ENCODE results near the gene PASK. TPM values are rescaled to one million over a fixed set of nuclear protein-coding genes. Genes with fewer than 3 reads are reported as not detected.

PASK gene
- total RNA-seq, 1 donor from 2014 or later, result 10.5 TPM

DNA sequence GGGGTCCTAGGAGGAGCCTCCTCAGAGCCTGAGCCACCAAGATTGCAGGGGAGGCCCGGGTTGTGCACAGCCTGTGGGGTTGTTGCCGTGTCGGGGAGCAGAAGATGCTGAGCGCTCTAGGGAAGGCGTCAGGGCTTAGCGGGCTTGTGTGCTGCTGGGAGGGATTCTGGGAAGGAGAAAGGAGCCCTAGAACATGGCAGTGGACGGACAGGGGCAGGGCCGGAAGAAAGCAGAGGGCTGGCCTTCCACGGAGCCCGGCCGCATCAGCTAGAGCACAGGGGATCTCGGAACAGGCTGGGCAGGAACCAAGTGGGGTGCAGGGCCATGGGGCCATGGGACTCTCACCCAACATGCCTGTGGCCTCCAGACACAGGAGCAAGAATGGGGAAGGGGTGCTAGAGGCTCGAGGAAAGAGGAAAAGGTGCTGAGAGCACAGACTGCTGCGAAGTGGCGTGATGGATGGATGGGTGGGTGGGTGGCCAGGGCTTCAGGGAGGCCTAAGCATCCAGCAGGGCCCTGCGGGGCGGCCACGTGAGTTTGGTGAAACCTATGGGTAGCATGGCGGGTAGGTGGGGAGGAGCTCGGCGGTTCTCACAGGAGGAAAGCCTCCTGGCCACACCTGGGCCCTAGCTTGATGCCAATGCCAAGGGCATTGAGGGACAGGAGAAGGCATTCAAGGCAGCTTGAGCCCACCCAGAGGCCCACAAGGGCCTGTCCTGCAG, 82.9 kb downstream of the PASK start:
- Mint-ChIP-seq H3K9me3 (ENCODE audit: unreplicated experiment) (no peaks in the 10 kb centered on the region), H3K4me3 (ENCODE audit: unreplicated experiment) (no peak overlapping the region), H3K27ac (ENCODE audit: unreplicated experiment) (no peak overlapping the region), H3K27me3 (ENCODE audit: unreplicated experiment) (peaks cover 15% of the 10 kb centered on the region), H3K4me1 (ENCODE audit: unreplicated experiment) (no peaks in the 10 kb centered on the region), H3K36me3 (ENCODE audit: unreplicated experiment) (no peaks in the 10 kb centered on the region)
- no peak for TF ChIP-seq CTCF (IDR thresholded peaks at IDR 0.05)
- peak; percentile 73 for DNase-seq (ENCODE audit: extremely low spot score, unreplicated experiment)

GRCh38 chr2:241065355-241065803, 83.9 kb downstream of the PASK start:
- H3K9me3 Mint-ChIP-seq (ENCODE audit: unreplicated experiment), result no peaks in the 10 kb centered on the region

GRCh38 chr2:241064802-241065354, 84.4 kb downstream of the PASK start:
- peak; percentile 71 for DNase-seq (ENCODE audit: extremely low spot score, unreplicated experiment)
- TF ChIP-seq CTCF (IDR thresholded peaks at IDR 0.05), result no peak
- no peaks in the 10 kb centered on the region for H3K36me3 Mint-ChIP-seq (ENCODE audit: unreplicated experiment)
- no peak overlapping the region for H3K27ac Mint-ChIP-seq (ENCODE audit: unreplicated experiment)
- no peaks in the 10 kb centered on the region for H3K4me1 Mint-ChIP-seq (ENCODE audit: unreplicated experiment)
- no peak overlapping the region for H3K4me3 Mint-ChIP-seq (ENCODE audit: unreplicated experiment)
- H3K9me3 Mint-ChIP-seq (ENCODE audit: unreplicated experiment), result no peaks in the 10 kb centered on the region
- H3K27me3 Mint-ChIP-seq (ENCODE audit: unreplicated experiment), result peaks cover 17% of the 10 kb centered on the region

More at GRCh38 chr2:241065355-241065803, 83.9 kb downstream of the PASK start:
- no peak overlapping the region for H3K4me3 Mint-ChIP-seq (ENCODE audit: unreplicated experiment)
- H3K4me1 Mint-ChIP-seq (ENCODE audit: unreplicated experiment), result no peaks in the 10 kb centered on the region
- peak; percentile 78 for DNase-seq (ENCODE audit: extremely low spot score, unreplicated experiment)
- TF ChIP-seq CTCF (IDR thresholded peaks at IDR 0.05), result no peak
- no peak overlapping the region for H3K27ac Mint-ChIP-seq (ENCODE audit: unreplicated experiment)
- no peaks in the 10 kb centered on the region for H3K36me3 Mint-ChIP-seq (ENCODE audit: unreplicated experiment)
- H3K27me3 Mint-ChIP-seq (ENCODE audit: unreplicated experiment), result peaks cover 17% of the 10 kb centered on the region

GRCh38 chr2:241064008-241064801, 85.1 kb downstream of the PASK start:
- H3K36me3 Mint-ChIP-seq (ENCODE audit: unreplicated experiment), result no peaks in the 10 kb centered on the region
- no peak overlapping the region for H3K27ac Mint-ChIP-seq (ENCODE audit: unreplicated experiment)
- H3K4me3 Mint-ChIP-seq (ENCODE audit: unreplicated experiment), result no peak overlapping the region
- no peak for TF ChIP-seq CTCF (IDR thresholded peaks at IDR 0.05)
- peak; percentile 83 for DNase-seq (ENCODE audit: extremely low spot score, unreplicated experiment)
- no peaks in the 10 kb centered on the region for H3K4me1 Mint-ChIP-seq (ENCODE audit: unreplicated experiment)
- H3K27me3 Mint-ChIP-seq (ENCODE audit: unreplicated experiment), result peaks cover 22% of the 10 kb centered on the region
- H3K9me3 Mint-ChIP-seq (ENCODE audit: unreplicated experiment), result no peaks in the 10 kb centered on the region

- no peak for DNase-seq (ENCODE audit: extremely low spot score, unreplicated experiment)
- no peaks in the 10 kb centered on the region for H3K9me3 Mint-ChIP-seq (ENCODE audit: unreplicated experiment)
- H3K36me3 Mint-ChIP-seq (ENCODE audit: unreplicated experiment), result no peaks in the 10 kb centered on the region
- H3K4me1 Mint-ChIP-seq (ENCODE audit: unreplicated experiment), result no peaks in the 10 kb centered on the region
- no peak for TF ChIP-seq CTCF (IDR thresholded peaks at IDR 0.05)
- H3K27me3 Mint-ChIP-seq (ENCODE audit: unreplicated experiment), result peaks cover 27% of the 10 kb centered on the region
- no peak overlapping the region for H3K4me3 Mint-ChIP-seq (ENCODE audit: unreplicated experiment)
- no peak overlapping the region for H3K27ac Mint-ChIP-seq (ENCODE audit: unreplicated experiment)
Measured at GRCh38 chr2:241063587-241063986, 85.7 kb downstream of the PASK start.

All from osteocyte (in vitro differentiated cells).